ENCODE measurements around the gene P4HA2.

P4HA2 gene

GRCh38 chr5:132246806-132247205 is 19.2 kb upstream of the P4HA2 start:
- no peak for DNase-seq

GRCh38 chr5:132245593-132245992 is 17.9 kb upstream of the P4HA2 start:
- DNase-seq: no peak

- no peak for DNase-seq
Measured at GRCh38 chr5:132243366-132243977, 15.8 kb upstream of the P4HA2 start.

GRCh38 chr5:132239776-132240175 is 12.1 kb upstream of the P4HA2 start:
- no peak for DNase-seq

GRCh38 chr5:132238901-132239500 is 11.3 kb upstream of the P4HA2 start:
- DNase-seq: no peak

- peak; percentile 66 for DNase-seq
Measured at GRCh38 chr5:132238169-132238744, 10.6 kb upstream of the P4HA2 start.

- DNase-seq: no peak
Measured at GRCh38 chr5:132237670-132238069, 10.0 kb upstream of the P4HA2 start.

GRCh38 chr5:132237141-132237540 is 9.5 kb upstream of the P4HA2 start:
- no peak for DNase-seq

- no peak for DNase-seq
Measured at GRCh38 chr5:132235340-132235739, 7.7 kb upstream of the P4HA2 start.

- no peak for DNase-seq
Measured at GRCh38 chr5:132234684-132235062, 7.0 kb upstream of the P4HA2 start.

- DNase-seq: no peak
Measured at GRCh38 chr5:132233811-132234683, 6.4 kb upstream of the P4HA2 start.

GRCh38 chr5:132233081-132233480 is 5.4 kb upstream of the P4HA2 start:
- no peak for DNase-seq

GRCh38 chr5:132232465-132232864 is 4.8 kb upstream of the P4HA2 start:
- no peak for DNase-seq

GRCh38 chr5:132230871-132231270 is 3.2 kb upstream of the P4HA2 start:
- no peak for DNase-seq

- no peak for DNase-seq
Measured at GRCh38 chr5:132229236-132229635, 1.6 kb upstream of the P4HA2 start.

- DNase-seq: no peak
Measured at GRCh38 chr5:132228241-132229035, 785 bp upstream of the P4HA2 start.

GRCh38 chr5:132227235-132227484 is 493 bp downstream of the P4HA2 start:
- DNase-seq: no peak

- no peak for DNase-seq
Measured at GRCh38 chr5:132226516-132227234, 978 bp downstream of the P4HA2 start.

GRCh38 chr5:132225165-132226032 is 2.3 kb downstream of the P4HA2 start:
- peak; percentile 94 for DNase-seq

- no peak for DNase-seq
Measured at GRCh38 chr5:132224716-132225115, 2.9 kb downstream of the P4HA2 start.

GRCh38 chr5:132223861-132224260 is 3.8 kb downstream of the P4HA2 start:
- no peak for DNase-seq

GRCh38 chr5:132222649-132223038 is 5.0 kb downstream of the P4HA2 start:
- DNase-seq: no peak
